ENCODE measurements around the gene NHSL1.
A peak's percentile ranks its signal among the peaks of the same experiment; 100 is the strongest.

The NHSL1 gene

GRCh38 chr6:138377844-138378243, 121.5 kb downstream of the NHSL1 start, which contains the start of gene SMIM28:
TSS of gene SMIM28 (plus strand) at chr6:138377905. CDS start at chr6:138378073, 168 bp downstream.
- DNase-seq (ENCODE audit: insufficient read length, low spot score) (no peak), FAIRE-seq (no peak)

- FAIRE-seq: no peak
Observed at GRCh38 chr6:138377042-138377441, 122.3 kb downstream of the NHSL1 start.

GRCh38 chr6:138374815-138375214, 124.5 kb downstream of the NHSL1 start:
- no peak for DNase-seq (ENCODE audit: insufficient read length, low spot score)
- FAIRE-seq: no peak

More at GRCh38 chr6:138377042-138377441, 122.3 kb downstream of the NHSL1 start:
- DNase-seq (ENCODE audit: insufficient read length, low spot score): no peak

GRCh38 chr6:138374230-138374629, 125.1 kb downstream of the NHSL1 start:
- FAIRE-seq: no peak
- no peak for DNase-seq (ENCODE audit: insufficient read length, low spot score)

- DNase-seq (ENCODE audit: insufficient read length, low spot score) (peak; percentile 8), FAIRE-seq (no peak)
Observed at GRCh38 chr6:138372711-138373463, 126.4 kb downstream of the NHSL1 start.
